ENCODE measurements around the gene PNKP. TPM values are rescaled to one million over a fixed set of nuclear protein-coding genes. Genes with fewer than 3 reads are reported as not detected.

Gene PNKP
- total RNA-seq, 1 experiment from 2014 or later = 146 TPM

GRCh38 chr19:49894879-49895565 lies 27.6 kb upstream of the PNKP start:
- TF ChIP-seq CTCF (IDR thresholded peaks at IDR 0.05) = no peak
- no peak for TF ChIP-seq NR3C1 (CRISPR knock-in tag; conservative IDR thresholded peaks at IDR 0.05; ENCODE audit: low read depth)
- TF ChIP-seq RELA (CRISPR knock-in tag; IDR thresholded peaks at IDR 0.05; ENCODE audit: borderline replicate concordance) = no peak
- TF ChIP-seq ZNF396 (CRISPR knock-in tag; IDR thresholded peaks at IDR 0.05; ENCODE audit: borderline replicate concordance) = no peak
- TF ChIP-seq TCF7 (CRISPR knock-in tag; IDR thresholded peaks at IDR 0.05; ENCODE audit: low read depth) = no peak
- TF ChIP-seq FOXJ3 (CRISPR knock-in tag; IDR thresholded peaks at IDR 0.05; ENCODE audit: borderline replicate concordance) = no peak
- Mint-ChIP-seq H3K9me3 (no peaks in the 10 kb centered on the region), H3K4me1 (peaks cover 15% of the 10 kb centered on the region), H3K36me3 (no peaks in the 10 kb centered on the region), H3K4me3 (no peak overlapping the region), H3K27me3 (ENCODE audit: low read depth) (peaks cover 35% of the 10 kb centered on the region), H3K27ac (no peak overlapping the region)
- POLR2A ChIA-PET = interaction anchor here (0.5 to 1.6 kb wide), 2 partner anchors 18 to 1050 kb away, joined by 3 to 4 read pairs; partner anchors contain the start of genes AKT1S1 and TBC1D17
- DNase-seq (ENCODE audit: low spot score) (no peak), ATAC-seq (no peak)
- CTCF ChIA-PET = interaction anchor here (0.5 to 1.5 kb wide), 3 partner anchors 45 to 144 kb away, joined by 3 to 6 read pairs (median 4); no protein-coding TSS in a partner anchor

- ChIA-PET POLR2A (interaction anchor here (0.6 to 1.6 kb wide), 3 partner anchors 17 to 64 kb away, joined by 4 to 7 read pairs (median 4); partner anchors contain the start of genes AKT1S1 and TBC1D17), CTCF (interaction anchor here (0.5 to 1.8 kb wide), 6 partner anchors 8 to 143 kb away, joined by 3 to 6 read pairs (median 5); no protein-coding TSS in a partner anchor)
- peaks cover 43% of the 10 kb centered on the region for H3K27me3 Mint-ChIP-seq (ENCODE audit: low read depth)
- H3K9me3 Mint-ChIP-seq = no peaks in the 10 kb centered on the region
- ATAC-seq = no peak
- no peak for DNase-seq (ENCODE audit: low spot score)
- H3K36me3 Mint-ChIP-seq = 0 out of 2 replicates have a peak, but pooled peaks cover 7% of the 10 kb centered on the region
- no peak overlapping the region for H3K27ac Mint-ChIP-seq
- H3K4me1 Mint-ChIP-seq = peaks cover 15% of the 10 kb centered on the region
- TF ChIP-seq E2F4 (CRISPR knock-in tag; IDR thresholded peaks at IDR 0.05; ENCODE audit: borderline replicate concordance, low read depth) = no peak
- no peak for TF ChIP-seq ETV6 (CRISPR knock-in tag; IDR thresholded peaks at IDR 0.05)
- no peak for TF ChIP-seq ELF4 (CRISPR knock-in tag; IDR thresholded peaks at IDR 0.05; ENCODE audit: low read depth)
- no peak for TF ChIP-seq STAT6 (CRISPR knock-in tag; conservative IDR thresholded peaks at IDR 0.05; ENCODE audit: low read depth)
- TF ChIP-seq CREM (CRISPR knock-in tag; IDR thresholded peaks at IDR 0.05) = no peak
- TF ChIP-seq TP53 (CRISPR knock-in tag; IDR thresholded peaks at IDR 0.05) = no peak
- TF ChIP-seq, protein P1, sequence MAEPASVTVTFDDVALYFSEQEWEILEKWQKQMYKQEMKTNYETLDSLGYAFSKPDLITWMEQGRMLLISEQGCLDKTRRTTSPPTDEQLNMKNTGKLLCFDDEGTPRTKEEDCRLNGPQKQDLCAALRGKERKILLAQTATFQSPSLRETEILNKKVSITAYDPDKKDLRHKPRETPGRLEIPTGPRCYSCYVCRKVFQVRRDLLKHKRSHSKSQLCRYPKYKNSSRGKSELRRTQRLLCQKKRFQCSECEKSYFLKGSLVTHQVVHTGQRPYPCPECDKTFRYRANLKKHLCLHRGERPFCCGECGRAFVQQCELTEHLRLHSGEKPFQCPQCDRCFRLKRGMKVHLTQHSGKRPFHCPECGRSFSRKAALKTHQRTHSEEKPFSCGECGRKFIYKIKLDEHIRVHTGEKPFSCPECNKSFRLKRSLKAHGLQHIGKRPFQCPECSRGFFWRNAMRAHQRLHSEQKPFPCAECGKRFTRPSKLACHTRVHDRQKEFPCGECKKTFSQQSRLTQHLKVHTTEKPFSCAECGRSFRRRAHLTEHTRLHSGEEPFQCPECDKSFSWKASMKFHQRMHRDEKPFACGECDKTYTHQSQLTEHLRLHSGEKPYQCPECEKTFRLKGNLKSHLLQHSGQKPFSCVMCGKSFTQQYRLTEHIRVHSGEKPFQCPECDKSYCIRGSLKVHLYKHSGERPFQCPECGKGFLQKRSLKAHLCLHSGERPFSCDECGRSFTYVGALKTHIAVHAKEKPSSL (CRISPR knock-in tag; conservative IDR thresholded peaks at IDR 0.05) = no peak
- no peak for TF ChIP-seq PRRX2 (CRISPR knock-in tag; IDR thresholded peaks at IDR 0.05)
- no peak for TF ChIP-seq NR2C2 (CRISPR knock-in tag; IDR thresholded peaks at IDR 0.05)
- H3K4me3 Mint-ChIP-seq = no peak overlapping the region
Observed at GRCh38 chr19:49894011-49894664, 26.8 kb upstream of the PNKP start.
